ENCODE measurements around the gene MAN1B1.
"Not testable (repeated sequence)": the region's sequence is repeated elsewhere in the genome, so short reads cannot be mapped to it uniquely, and the experiment has no call there.

Gene MAN1B1

GRCh38 chr9:137123468-137123837, 36.7 kb downstream of the MAN1B1 start:
- Histone ChIP-seq H2AFZ (ENCODE audit: insufficient read depth, low read length, poor library complexity) (no peak overlapping the region), H4K12ac (ENCODE audit: low read depth, low read length) (no peak overlapping the region), H2BK12ac (ENCODE audit: low read length) (no peak overlapping the region), H3K36me3 (ENCODE audit: control insufficient read depth in 1 of 2, insufficient read depth in 2 of 2, low read length in 2 of 2) (no peaks in the 10 kb centered on the region), H2BK5ac (ENCODE audit: low read depth, low read length, poor library complexity) (no peak overlapping the region), H3K27me3 (ENCODE audit: insufficient read depth, low read length) (no peaks in the 10 kb centered on the region), H3K9ac (ENCODE audit: low read length) (no peak overlapping the region), H3K79me1 (ENCODE audit: low read length) (no peaks in the 10 kb centered on the region), H3K4me2 (ENCODE audit: low read length) (no peak overlapping the region), H3K4me1 (ENCODE audit: control insufficient read depth in 1 of 2, insufficient read depth in 2 of 2, low read length in 2 of 2) (peaks cover 0 to 2% of the 10 kb centered on the region in 2 experiments), H3K4me3 (ENCODE audit: low read depth, low read length) (no peak overlapping the region), H3K18ac (ENCODE audit: low read length) (no peak overlapping the region), H2BK120ac (ENCODE audit: insufficient read depth, low read length, poor library complexity) (no peak overlapping the region), H3K23ac (ENCODE audit: low read length) (no peak overlapping the region), H4K91ac (ENCODE audit: low read depth, low read length) (no peak overlapping the region), H3K79me2 (ENCODE audit: control insufficient read depth, insufficient read depth, low read length, poor library complexity) (no peaks in the 10 kb centered on the region), H3K27ac (ENCODE audit: low read depth, low read length) (no peak overlapping the region), H4K8ac (ENCODE audit: low read depth, low read length) (no peak overlapping the region), H3K9me3 (ENCODE audit: insufficient read depth, low read depth, low read length) (peaks cover 3% of the 10 kb centered on the region), H2AK5ac (ENCODE audit: low read length) (no peak overlapping the region), H3K4ac (ENCODE audit: low read depth, low read length) (no peak overlapping the region), H3K14ac (ENCODE audit: low read length) (no peak overlapping the region)
- DNase-seq, result no peak
- no CpG with 5 or more reads among the region's 5 CpGs for WGBS (ENCODE audit: extremely low coverage, insufficient coverage, insufficient read length)

- not testable (repeated sequence) for H3K18ac ChIP-seq (ENCODE audit: low read length); H3K36me3 ChIP-seq (ENCODE audit: control insufficient read depth in 1 of 2, insufficient read depth in 2 of 2, low read length in 2 of 2); H4K91ac ChIP-seq (ENCODE audit: low read depth, low read length); H4K8ac ChIP-seq (ENCODE audit: low read depth, low read length); H2BK5ac ChIP-seq (ENCODE audit: low read depth, low read length, poor library complexity); H3K27ac ChIP-seq (ENCODE audit: low read depth, low read length); H3K4me1 ChIP-seq (ENCODE audit: control insufficient read depth in 1 of 2, insufficient read depth in 2 of 2, low read length in 2 of 2); H3K4me3 ChIP-seq (ENCODE audit: low read depth, low read length); H3K14ac ChIP-seq (ENCODE audit: low read length); H3K23ac ChIP-seq (ENCODE audit: low read length); H4K12ac ChIP-seq (ENCODE audit: low read depth, low read length); H2AFZ ChIP-seq (ENCODE audit: insufficient read depth, low read length, poor library complexity); H2AK5ac ChIP-seq (ENCODE audit: low read length); H3K27me3 ChIP-seq (ENCODE audit: insufficient read depth, low read length); H3K79me2 ChIP-seq (ENCODE audit: control insufficient read depth, insufficient read depth, low read length, poor library complexity); H2BK120ac ChIP-seq (ENCODE audit: insufficient read depth, low read length, poor library complexity); H3K79me1 ChIP-seq (ENCODE audit: low read length); H2BK12ac ChIP-seq (ENCODE audit: low read length); H3K4ac ChIP-seq (ENCODE audit: low read depth, low read length); H3K9me3 ChIP-seq (ENCODE audit: insufficient read depth, low read depth, low read length); H3K4me2 ChIP-seq (ENCODE audit: low read length)
- no CpG with 5 or more reads among the region's 5 CpGs for WGBS (ENCODE audit: extremely low coverage, insufficient coverage, insufficient read length)
- DNase-seq, result peak in 1 of 2 donors; percentile 14
- peak overlapping the region; percentile 40 for H3K9ac ChIP-seq (ENCODE audit: low read length)
These were observed 37.2 kb downstream of the MAN1B1 start for GRCh38 chr9:137123952-137124462.

- no peak overlapping the region for H2AFZ ChIP-seq (ENCODE audit: insufficient read depth, low read length, poor library complexity)
- no CpG with 5 or more reads among the region's 3 CpGs for WGBS (ENCODE audit: extremely low coverage, insufficient coverage, insufficient read length)
- no peak overlapping the region for H2BK12ac ChIP-seq (ENCODE audit: low read length)
- H3K79me1 ChIP-seq (ENCODE audit: low read length), result peaks cover 9% of the 10 kb centered on the region
- H3K27me3 ChIP-seq (ENCODE audit: insufficient read depth, low read length), result no peaks in the 10 kb centered on the region
- H3K23ac ChIP-seq (ENCODE audit: low read length), result no peak overlapping the region
- no peak overlapping the region for H4K91ac ChIP-seq (ENCODE audit: low read depth, low read length)
- H3K79me2 ChIP-seq (ENCODE audit: control insufficient read depth, insufficient read depth, low read length, poor library complexity), result peaks cover 11% of the 10 kb centered on the region
- H3K18ac ChIP-seq (ENCODE audit: low read length), result no peak overlapping the region
- H3K4me3 ChIP-seq (ENCODE audit: low read depth, low read length), result no peak overlapping the region
- H2BK120ac ChIP-seq (ENCODE audit: insufficient read depth, low read length, poor library complexity), result no peak overlapping the region
- H3K4ac ChIP-seq (ENCODE audit: low read depth, low read length), result no peak overlapping the region
- H4K8ac ChIP-seq (ENCODE audit: low read depth, low read length), result no peak overlapping the region
- no peak for DNase-seq
- H3K14ac ChIP-seq (ENCODE audit: low read length), result no peak overlapping the region
- H3K4me2 ChIP-seq (ENCODE audit: low read length), result no peak overlapping the region
- no peak overlapping the region for H3K9ac ChIP-seq (ENCODE audit: low read length)
- H2AK5ac ChIP-seq (ENCODE audit: low read length), result no peak overlapping the region
- H3K36me3 ChIP-seq (ENCODE audit: control insufficient read depth in 1 of 2, insufficient read depth in 2 of 2, low read length in 2 of 2), result no peaks in the 10 kb centered on the region
- no peak overlapping the region for H4K12ac ChIP-seq (ENCODE audit: low read depth, low read length)
- H3K9me3 ChIP-seq (ENCODE audit: insufficient read depth, low read depth, low read length), result peaks cover 3% of the 10 kb centered on the region
- H2BK5ac ChIP-seq (ENCODE audit: low read depth, low read length, poor library complexity), result no peak overlapping the region
- no peak overlapping the region for H3K27ac ChIP-seq (ENCODE audit: low read depth, low read length)
- peaks cover 10 to 11% of the 10 kb centered on the region in 2 experiments for H3K4me1 ChIP-seq (ENCODE audit: control insufficient read depth in 1 of 2, insufficient read depth in 2 of 2, low read length in 2 of 2)
These were observed 40.0 kb downstream of the MAN1B1 start for GRCh38 chr9:137126786-137127185.

GRCh38 chr9:137127301-137128157, 40.7 kb downstream of the MAN1B1 start:
- Histone ChIP-seq H3K79me1 (ENCODE audit: low read length) (peaks cover 9% of the 10 kb centered on the region), H2AK5ac (ENCODE audit: low read length) (no peak overlapping the region), H3K4me2 (ENCODE audit: low read length) (no peak overlapping the region), H3K4ac (ENCODE audit: low read depth, low read length) (no peak overlapping the region), H3K4me3 (ENCODE audit: low read depth, low read length) (no peak overlapping the region), H4K12ac (ENCODE audit: low read depth, low read length) (no peak overlapping the region), H2AFZ (ENCODE audit: insufficient read depth, low read length, poor library complexity) (no peak overlapping the region), H3K9me3 (ENCODE audit: insufficient read depth, low read depth, low read length) (peaks cover 3% of the 10 kb centered on the region), H3K14ac (ENCODE audit: low read length) (no peak overlapping the region), H3K27ac (ENCODE audit: low read depth, low read length) (no peak overlapping the region), H3K36me3 (ENCODE audit: control insufficient read depth in 1 of 2, insufficient read depth in 2 of 2, low read length in 2 of 2) (no peaks in the 10 kb centered on the region), H2BK12ac (ENCODE audit: low read length) (no peak overlapping the region), H3K79me2 (ENCODE audit: control insufficient read depth, insufficient read depth, low read length, poor library complexity) (peaks cover 11% of the 10 kb centered on the region), H4K91ac (ENCODE audit: low read depth, low read length) (no peak overlapping the region), H4K8ac (ENCODE audit: low read depth, low read length) (no peak overlapping the region), H3K4me1 (ENCODE audit: control insufficient read depth in 1 of 2, insufficient read depth in 2 of 2, low read length in 2 of 2) (peaks cover 10 to 11% of the 10 kb centered on the region in 2 experiments), H3K18ac (ENCODE audit: low read length) (no peak overlapping the region), H3K23ac (ENCODE audit: low read length) (no peak overlapping the region), H2BK120ac (ENCODE audit: insufficient read depth, low read length, poor library complexity) (no peak overlapping the region), H3K9ac (ENCODE audit: low read length) (no peak overlapping the region), H2BK5ac (ENCODE audit: low read depth, low read length, poor library complexity) (no peak overlapping the region), H3K27me3 (ENCODE audit: insufficient read depth, low read length) (no peaks in the 10 kb centered on the region)
- no peak for DNase-seq
- no CpG with 5 or more reads among the region's 24 CpGs for WGBS (ENCODE audit: extremely low coverage, insufficient coverage, insufficient read length)

All from trophoblast cell (in vitro differentiated cells and primary cell).